ENCODE data around the gene RAB8B.

DNA sequence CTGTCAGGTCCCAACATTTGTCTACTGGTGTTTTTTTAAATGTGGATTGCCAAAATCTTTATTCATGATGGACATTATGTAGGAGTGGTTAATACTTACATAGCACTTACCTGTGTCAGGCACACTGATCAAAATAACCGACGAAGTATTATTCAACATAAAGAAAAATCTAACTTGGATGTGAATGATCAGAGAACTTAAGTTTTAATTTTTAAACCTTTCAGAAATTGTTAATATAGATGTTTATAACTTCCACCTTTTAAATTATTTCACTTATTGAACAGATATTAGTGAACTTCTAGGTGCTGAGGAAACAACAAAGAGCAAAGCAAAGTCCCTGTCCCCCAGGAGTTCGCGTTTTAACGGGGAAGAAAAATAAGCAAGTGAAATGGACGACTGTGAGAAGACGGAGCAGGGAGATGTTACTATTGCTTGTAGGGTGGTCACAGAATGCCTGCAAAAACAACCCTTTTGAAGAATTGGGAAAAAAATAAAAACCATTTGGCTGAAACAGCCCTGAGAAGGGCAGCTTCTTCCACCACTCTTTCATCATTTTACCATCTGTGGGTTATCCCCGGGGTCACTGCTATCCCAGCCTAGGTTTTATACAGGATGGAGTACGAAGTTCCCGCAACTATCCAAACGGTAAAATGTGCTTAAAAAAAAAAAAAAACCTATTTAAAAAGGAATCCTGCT lies 87.1 kb downstream of the RAB8B start:
- TF ChIP-seq POLR2A (IDR thresholded peaks at IDR 0.05): no peak
- TF ChIP-seq, protein P1, sequence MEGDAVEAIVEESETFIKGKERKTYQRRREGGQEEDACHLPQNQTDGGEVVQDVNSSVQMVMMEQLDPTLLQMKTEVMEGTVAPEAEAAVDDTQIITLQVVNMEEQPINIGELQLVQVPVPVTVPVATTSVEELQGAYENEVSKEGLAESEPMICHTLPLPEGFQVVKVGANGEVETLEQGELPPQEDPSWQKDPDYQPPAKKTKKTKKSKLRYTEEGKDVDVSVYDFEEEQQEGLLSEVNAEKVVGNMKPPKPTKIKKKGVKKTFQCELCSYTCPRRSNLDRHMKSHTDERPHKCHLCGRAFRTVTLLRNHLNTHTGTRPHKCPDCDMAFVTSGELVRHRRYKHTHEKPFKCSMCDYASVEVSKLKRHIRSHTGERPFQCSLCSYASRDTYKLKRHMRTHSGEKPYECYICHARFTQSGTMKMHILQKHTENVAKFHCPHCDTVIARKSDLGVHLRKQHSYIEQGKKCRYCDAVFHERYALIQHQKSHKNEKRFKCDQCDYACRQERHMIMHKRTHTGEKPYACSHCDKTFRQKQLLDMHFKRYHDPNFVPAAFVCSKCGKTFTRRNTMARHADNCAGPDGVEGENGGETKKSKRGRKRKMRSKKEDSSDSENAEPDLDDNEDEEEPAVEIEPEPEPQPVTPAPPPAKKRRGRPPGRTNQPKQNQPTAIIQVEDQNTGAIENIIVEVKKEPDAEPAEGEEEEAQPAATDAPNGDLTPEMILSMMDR (IDR thresholded peaks at IDR 0.05): no peak

Measured in heart left ventricle (tissue), 13 donors.